HepG2 (cell line): ENCODE data around the gene LRRC51. TPM values are rescaled to one million over a fixed set of nuclear protein-coding genes. Genes with fewer than 3 reads are reported as not detected.

Source experiments
- AKNA ChIP-seq: sonication (generic); formaldehyde crosslinking; IDR thresholded peaks from 2 replicates; pipeline ENCODE4 v1.4.0; 2020; ENCODE audit warnings: missing genetic modification reagents, borderline replicate concordance
- ARID5B ChIP-seq: IDR thresholded peaks from 2 replicates; pipeline ENCODE4 v1.4.0; 2020; ENCODE audit warnings: mild to moderate bottlenecking, missing genetic modification reagents
- ATF7-NPFF ChIP-seq: sonication (generic); formaldehyde crosslinking; IDR thresholded peaks from 2 replicates; pipeline ENCODE4 v1.8.1; 2023; ENCODE audit warnings: mild to moderate bottlenecking, low read depth, missing genetic modification reagents, moderate library complexity
- HNRNPL ChIP-seq: fragments of 200-400 bp; formaldehyde crosslinking; IDR thresholded peaks from 2 replicates; pipeline ENCODE4 v1.6.1; 2017; ENCODE audit warnings: mild to moderate bottlenecking, low read depth, low read length
- JUNB ChIP-seq: sonication (generic); formaldehyde crosslinking; IDR thresholded peaks from 2 replicates; pipeline ENCODE4 v1.8.0; 2022; ENCODE audit warnings: missing genetic modification reagents, mild to moderate bottlenecking, borderline replicate concordance
- MED8 ChIP-seq: sonication (generic); formaldehyde crosslinking; IDR thresholded peaks from 2 replicates; pipeline ENCODE4 v1.8.1; 2023; ENCODE audit warnings: mild to moderate bottlenecking, missing genetic modification reagents; ENCODE audit not compliant: insufficient replicate concordance
- STAT5B ChIP-seq: sonication (generic); formaldehyde crosslinking; IDR thresholded peaks from 2 replicates; pipeline ENCODE4 v1.4.0; 2020; ENCODE audit warnings: missing genetic modification reagents
- TBP ChIP-seq: sonication (generic); formaldehyde crosslinking; IDR thresholded peaks from 2 replicates; pipeline ENCODE4 v1.5.0; 2020; ENCODE audit warnings: missing genetic modification reagents
- TOPORS ChIP-seq: sonication (generic); formaldehyde crosslinking; IDR thresholded peaks from 2 replicates; pipeline ENCODE4 v1.8.0; 2023; ENCODE audit warnings: mild to moderate bottlenecking, missing genetic modification reagents
- ZBTB1 ChIP-seq: sonication (generic); formaldehyde crosslinking; IDR thresholded peaks from 2 replicates; pipeline ENCODE4 v1.4.0; 2020; ENCODE audit warnings: missing genetic modification reagents, borderline replicate concordance
- ZFP62 ChIP-seq: sonication (generic); formaldehyde crosslinking; IDR thresholded peaks from 2 replicates; pipeline ENCODE4 v1.4.0; 2020; ENCODE audit warnings: missing genetic modification reagents
- ZKSCAN5 ChIP-seq: sonication (generic); formaldehyde crosslinking; IDR thresholded peaks from 2 replicates; pipeline ENCODE4 v1.5.1; 2020; ENCODE audit warnings: mild to moderate bottlenecking, missing genetic modification reagents
- ZNF101 ChIP-seq: sonication (generic); formaldehyde crosslinking; IDR thresholded peaks from 2 replicates; pipeline ENCODE4 v1.4.0; 2020; ENCODE audit warnings: mild to moderate bottlenecking, low read depth, missing genetic modification reagents, borderline replicate concordance
- ZNF230 ChIP-seq: sonication (generic); formaldehyde crosslinking; IDR thresholded peaks from 2 replicates; pipeline ENCODE4 v1.4.0; 2020; ENCODE audit warnings: mild to moderate bottlenecking, missing genetic modification reagents
- ZNF251 ChIP-seq: sonication (generic); formaldehyde crosslinking; IDR thresholded peaks from 2 replicates; pipeline ENCODE4 v1.9.0; 2021; ENCODE audit warnings: mild to moderate bottlenecking, missing genetic modification reagents
- ZNF703 ChIP-seq: sonication (generic); formaldehyde crosslinking; IDR thresholded peaks from 2 replicates; pipeline ENCODE4 v1.5.1; 2020; ENCODE audit warnings: missing genetic modification reagents, mild to moderate bottlenecking, moderate library complexity, borderline replicate concordance
- polyA plus RNA-seq, 8 experiments: library from polyadenylated mRNA; depleted of rRNA in 3 of 8; stranded (reverse) in 7 of 8; unstranded in 1 of 8; fragments of >200 nt; fragmentation: Illumina TruSeq in 4 of 8; extraction: Trizol in 4 of 8; gene quantifications; 2 replicates each; pipeline versions ENCODE4 v1.2.1 to v1.2.3, GENCODE V29; 2011 to 2016; ENCODE audit warnings: low read depth in 4 of 8, missing spikeins in 1 of 8, mixed read lengths in 1 of 8; ENCODE audit not compliant: insufficient read depth in 1 of 8
- total RNA-seq, 5 experiments: library from RNA; depleted of rRNA; stranded (reverse); fragments of >200 nt; fragmentation: Illumina TruSeq; extraction: Trizol; gene quantifications; 2 replicates each; pipeline ENCODE4 v1.2.3, GENCODE V29; 2016; ENCODE audit warnings: low read depth in 1 of 5
- TF ChIP-seq, protein P1 (sequence below): sonication (generic); formaldehyde crosslinking; IDR thresholded peaks from 2 replicates; pipeline ENCODE4 v1.5.0; 2020; ENCODE audit warnings: mild to moderate bottlenecking, missing genetic modification reagents, borderline replicate concordance

LRRC51 gene
- total and polyA plus RNA-seq, 2 of the 13 experiments (the other 11 are each of a cell fraction or from before 2014, with no cell fraction given) = 5.3 to 6.0 TPM

- peak; percentile 43 for TF ChIP-seq ARID5B
- no peak for TF ChIP-seq ZFP62 (CRISPR knock-in tag)
- 0 out of 2 replicates have a peak, but pooled peaks have one; percentile 31 for TF ChIP-seq STAT5B (CRISPR knock-in tag)
- no peak for TF ChIP-seq ZNF703 (CRISPR knock-in tag)
- TF ChIP-seq ZNF230 (CRISPR knock-in tag) = no peak
- no peak for TF ChIP-seq ATF7-NPFF (CRISPR knock-in tag)
- no peak for TF ChIP-seq JUNB (CRISPR knock-in tag)
- 0 out of 2 replicates have a peak, but pooled peaks have one; percentile 52 for TF ChIP-seq AKNA (CRISPR knock-in tag)
- TF ChIP-seq, protein P1, sequence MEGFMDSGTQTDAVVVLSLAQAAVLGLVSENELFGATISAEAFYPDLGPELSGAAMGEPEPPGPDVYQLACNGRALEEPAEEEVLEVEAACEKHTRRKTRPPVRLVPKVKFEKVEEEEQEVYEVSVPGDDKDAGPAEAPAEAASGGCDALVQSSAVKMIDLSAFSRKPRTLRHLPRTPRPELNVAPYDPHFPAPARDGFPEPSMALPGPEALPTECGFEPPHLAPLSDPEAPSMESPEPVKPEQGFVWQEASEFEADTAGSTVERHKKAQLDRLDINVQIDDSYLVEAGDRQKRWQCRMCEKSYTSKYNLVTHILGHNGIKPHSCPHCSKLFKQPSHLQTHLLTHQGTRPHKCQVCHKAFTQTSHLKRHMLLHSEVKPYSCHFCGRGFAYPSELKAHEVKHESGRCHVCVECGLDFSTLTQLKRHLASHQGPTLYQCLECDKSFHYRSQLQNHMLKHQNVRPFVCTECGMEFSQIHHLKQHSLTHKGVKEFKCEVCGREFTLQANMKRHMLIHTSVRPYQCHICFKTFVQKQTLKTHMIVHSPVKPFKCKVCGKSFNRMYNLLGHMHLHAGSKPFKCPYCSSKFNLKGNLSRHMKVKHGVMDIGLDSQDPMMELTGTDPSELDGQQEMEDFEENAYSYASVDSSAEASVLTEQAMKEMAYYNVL (CRISPR knock-in tag) = peak; percentile 51; the same call in 1 of the 2 replicates
- TF ChIP-seq ZKSCAN5 = no peak
- no peak for TF ChIP-seq ZNF101 (CRISPR knock-in tag)
- no peak for TF ChIP-seq TBP
- TF ChIP-seq ZBTB1 (CRISPR knock-in tag) = no peak
- TF ChIP-seq HNRNPL = no peak
- no peak for TF ChIP-seq ZNF251
- TF ChIP-seq TOPORS = no peak
- peak; percentile 53 for TF ChIP-seq MED8 (CRISPR knock-in tag)
Measured at GRCh38 chr11:72102946-72103753, 22.5 kb downstream of the LRRC51 start, which contains the start of gene LAMTOR1 (continued).
